Neural crest cell (in vitro differentiated cells): Measurements from ENCODE around the gene C19orf12. TPM values are rescaled to one million over a fixed set of nuclear protein-coding genes. Genes with fewer than 3 reads are reported as not detected.
A peak's percentile ranks its signal among the peaks of the same experiment; 100 is the strongest.

Experiments
- DNase-seq: peaks from one replicate; pipeline ENCODE4 v3.0.0; 2021; ENCODE audit warnings: low read depth, mixed read lengths, low spot score
- H3K27ac Mint-ChIP-seq: one replicate; pipeline ENCODE4 v1.8.0; 2021; ENCODE audit warnings: mild to moderate bottlenecking, mixed read lengths; ENCODE audit not compliant: unreplicated experiment
- H3K27me3 Mint-ChIP-seq: 2 replicates; pipeline ENCODE4 v1.8.0; 2021; ENCODE audit warnings: low read depth, mild to moderate bottlenecking, mixed read lengths
- H3K36me3 Mint-ChIP-seq: 2 replicates; pipeline ENCODE4 v1.8.0; 2021; ENCODE audit warnings: low read depth, mild to moderate bottlenecking, mixed read lengths
- H3K4me1 Mint-ChIP-seq: 2 replicates; pipeline ENCODE4 v1.8.0; 2021; ENCODE audit warnings: mixed read lengths
- H3K4me3 Mint-ChIP-seq: one replicate; pipeline ENCODE4 v1.8.0; 2021; ENCODE audit warnings: mild to moderate bottlenecking, mixed read lengths
- H3K9me3 Mint-ChIP-seq: 2 replicates; pipeline ENCODE4 v1.8.0; 2021; ENCODE audit warnings: mixed read lengths
- total RNA-seq: library from RNA; stranded (reverse); gene quantifications from 2 replicates; pipeline ENCODE4 v1.2.1, GENCODE V29; 2021
- TF ChIP-seq, protein P1 (sequence below): fragments of 200-600 bp; sonication (generic); conservative IDR thresholded peaks from 2 replicates; pipeline ENCODE4 v1.5.0; 2021; ENCODE audit warnings: antibody characterized with exemption, mild to moderate bottlenecking

Gene C19orf12
- total RNA-seq, 1 donor from 2014 or later: 38.1 TPM

DNA sequence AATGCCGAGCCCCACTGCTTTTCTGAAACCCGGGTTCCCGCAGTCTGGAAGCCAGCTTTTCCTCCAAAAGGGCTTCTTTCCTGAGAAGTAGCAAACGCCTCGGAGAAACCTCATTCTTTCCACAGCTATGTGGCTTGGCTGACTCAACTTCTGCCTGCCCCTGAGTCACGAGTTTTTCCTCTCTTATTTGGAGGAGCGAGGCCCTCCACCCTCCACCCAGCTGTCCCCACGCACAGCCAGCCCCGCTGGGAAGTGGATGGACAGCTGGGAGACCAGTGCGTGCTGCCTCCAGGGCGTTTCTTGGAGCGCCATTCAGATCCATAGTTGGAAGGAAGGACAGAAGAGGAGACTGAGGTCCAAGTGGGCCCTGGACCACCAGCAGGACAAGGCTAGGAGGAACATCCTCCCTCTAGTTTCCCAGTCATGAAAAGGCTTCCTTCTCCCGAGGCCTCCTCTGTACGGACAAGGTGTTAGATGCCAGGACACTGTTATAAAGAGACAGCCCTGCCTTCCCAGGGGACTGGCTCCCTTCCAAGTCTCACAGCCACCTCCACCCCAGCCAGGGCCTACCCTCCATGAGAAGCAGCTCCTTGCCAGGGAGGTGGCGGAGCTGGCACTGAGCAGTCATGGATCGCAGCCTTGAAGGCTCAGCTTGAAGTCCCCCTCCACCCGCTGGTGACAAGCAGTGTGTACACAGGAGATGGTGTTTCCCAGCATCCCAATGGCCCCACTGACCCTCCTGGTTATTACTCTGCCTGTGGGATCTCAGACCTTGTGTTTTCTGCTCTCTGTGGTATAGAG lies 52.3 kb downstream of the C19orf12 start:
- no peaks in the 10 kb centered on the region for H3K9me3 Mint-ChIP-seq
- peaks cover 14% of the 10 kb centered on the region for H3K4me1 Mint-ChIP-seq
- no peaks in the 10 kb centered on the region for H3K36me3 Mint-ChIP-seq
- DNase-seq: no peak
- H3K27ac Mint-ChIP-seq: no peak overlapping the region
- TF ChIP-seq, protein P1, sequence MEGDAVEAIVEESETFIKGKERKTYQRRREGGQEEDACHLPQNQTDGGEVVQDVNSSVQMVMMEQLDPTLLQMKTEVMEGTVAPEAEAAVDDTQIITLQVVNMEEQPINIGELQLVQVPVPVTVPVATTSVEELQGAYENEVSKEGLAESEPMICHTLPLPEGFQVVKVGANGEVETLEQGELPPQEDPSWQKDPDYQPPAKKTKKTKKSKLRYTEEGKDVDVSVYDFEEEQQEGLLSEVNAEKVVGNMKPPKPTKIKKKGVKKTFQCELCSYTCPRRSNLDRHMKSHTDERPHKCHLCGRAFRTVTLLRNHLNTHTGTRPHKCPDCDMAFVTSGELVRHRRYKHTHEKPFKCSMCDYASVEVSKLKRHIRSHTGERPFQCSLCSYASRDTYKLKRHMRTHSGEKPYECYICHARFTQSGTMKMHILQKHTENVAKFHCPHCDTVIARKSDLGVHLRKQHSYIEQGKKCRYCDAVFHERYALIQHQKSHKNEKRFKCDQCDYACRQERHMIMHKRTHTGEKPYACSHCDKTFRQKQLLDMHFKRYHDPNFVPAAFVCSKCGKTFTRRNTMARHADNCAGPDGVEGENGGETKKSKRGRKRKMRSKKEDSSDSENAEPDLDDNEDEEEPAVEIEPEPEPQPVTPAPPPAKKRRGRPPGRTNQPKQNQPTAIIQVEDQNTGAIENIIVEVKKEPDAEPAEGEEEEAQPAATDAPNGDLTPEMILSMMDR: no peak
- H3K27me3 Mint-ChIP-seq: peaks cover 49% of the 10 kb centered on the region
- peak overlapping the region; percentile 57 for H3K4me3 Mint-ChIP-seq

DNA sequence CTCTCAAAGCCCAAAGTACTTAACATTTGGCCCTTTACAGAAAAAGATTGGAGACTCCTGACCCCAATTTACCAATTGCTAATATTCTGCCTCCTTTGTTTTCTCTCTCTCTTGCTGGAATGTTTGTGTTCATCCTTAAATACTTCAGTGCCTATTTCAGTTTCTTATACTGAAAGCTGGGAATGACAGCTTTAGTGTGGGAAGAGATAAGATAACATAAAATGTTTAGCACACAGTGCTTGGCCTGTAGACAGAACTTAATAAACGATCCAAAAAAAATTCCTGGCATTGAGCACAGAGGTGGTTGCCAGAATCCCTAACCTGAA lies 52.8 kb downstream of the C19orf12 start:
- H3K27me3 Mint-ChIP-seq: peaks cover 44% of the 10 kb centered on the region
- no peak for DNase-seq
- H3K4me1 Mint-ChIP-seq: peaks cover 14% of the 10 kb centered on the region
- no peaks in the 10 kb centered on the region for H3K36me3 Mint-ChIP-seq
- H3K9me3 Mint-ChIP-seq: no peaks in the 10 kb centered on the region
- H3K27ac Mint-ChIP-seq: no peak overlapping the region
- TF ChIP-seq, protein P1: no peak
- peak overlapping the region; percentile 42 for H3K4me3 Mint-ChIP-seq

GRCh38 chr19:29660835-29661234 lies 54.2 kb downstream of the C19orf12 start:
- no peak overlapping the region for H3K4me3 Mint-ChIP-seq
- peaks cover 32% of the 10 kb centered on the region for H3K27me3 Mint-ChIP-seq

GRCh38 chr19:29658221-29658991 lies 56.7 kb downstream of the C19orf12 start:
- H3K27ac Mint-ChIP-seq: peak overlapping the region; percentile 67

More at GRCh38 chr19:29660835-29661234, 54.2 kb downstream of the C19orf12 start:
- no peak for DNase-seq
- TF ChIP-seq, protein P1: no peak
- H3K27ac Mint-ChIP-seq: no peak overlapping the region
- H3K4me1 Mint-ChIP-seq: peaks cover 4% of the 10 kb centered on the region
- H3K9me3 Mint-ChIP-seq: no peaks in the 10 kb centered on the region
- H3K36me3 Mint-ChIP-seq: no peaks in the 10 kb centered on the region

DNA sequence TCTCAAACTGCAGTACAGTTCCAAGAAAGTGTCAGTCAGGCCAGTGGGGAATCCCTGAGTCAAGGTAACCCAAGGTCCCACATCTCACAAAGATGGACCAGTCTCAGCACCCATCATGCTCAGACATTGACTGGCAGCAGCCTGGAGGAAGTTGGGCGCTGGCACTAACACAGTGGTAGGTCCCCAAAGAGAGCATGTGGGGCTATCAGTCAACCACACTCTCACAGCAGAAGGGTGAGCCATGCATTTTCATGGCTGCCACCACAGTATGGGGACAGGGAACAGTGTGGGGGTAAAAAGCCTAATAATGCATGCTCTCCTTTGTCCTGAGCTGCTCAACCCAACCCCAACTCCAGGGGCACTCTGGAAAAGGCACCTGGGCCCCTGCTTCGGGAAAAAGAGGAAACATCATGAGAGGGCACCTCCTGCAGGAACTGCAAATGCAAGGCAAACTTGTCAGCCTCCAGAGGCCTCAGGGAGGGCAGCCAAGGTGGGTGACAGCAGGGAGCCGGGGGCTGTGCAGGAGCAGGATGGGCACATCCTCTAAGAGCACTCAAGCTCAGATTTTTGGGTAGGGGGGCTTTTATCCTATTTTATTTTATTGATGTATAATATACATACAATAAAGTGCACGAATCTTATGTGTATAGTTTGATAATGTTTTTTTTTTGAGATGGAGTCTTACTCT lies 59.3 kb downstream of the C19orf12 start:
- no peak overlapping the region for H3K4me3 Mint-ChIP-seq
- H3K4me1 Mint-ChIP-seq: no peaks in the 10 kb centered on the region
- TF ChIP-seq, protein P1: no peak
- H3K9me3 Mint-ChIP-seq: no peaks in the 10 kb centered on the region
- no peak for DNase-seq
- H3K36me3 Mint-ChIP-seq: no peaks in the 10 kb centered on the region
- H3K27me3 Mint-ChIP-seq: peaks cover 33% of the 10 kb centered on the region
- H3K27ac Mint-ChIP-seq: no peak overlapping the region

More at GRCh38 chr19:29658221-29658991, 56.7 kb downstream of the C19orf12 start:
- peaks cover 4% of the 10 kb centered on the region for H3K4me1 Mint-ChIP-seq
- H3K27me3 Mint-ChIP-seq: peaks cover 31% of the 10 kb centered on the region
- no peaks in the 10 kb centered on the region for H3K36me3 Mint-ChIP-seq
- H3K9me3 Mint-ChIP-seq: no peaks in the 10 kb centered on the region
- no peak overlapping the region for H3K4me3 Mint-ChIP-seq
- DNase-seq: no peak
- TF ChIP-seq, protein P1: no peak
